K562 (cell line): ENCODE measurements around the gene HNRNPM. TPM values are rescaled to one million over a fixed set of nuclear protein-coding genes. Genes with fewer than 3 reads are reported as not detected.

Experiments used
- FOS ChIP-seq: IDR thresholded peaks from 3 replicates; pipeline ENCODE4 v1.6.1; 2011; ENCODE audit not compliant: insufficient read length; ENCODE audit errors: extremely low read depth
- HNRNPK ChIP-seq: fragments of 200-400 bp; formaldehyde crosslinking; IDR thresholded peaks from one replicate; pipeline ENCODE4 v1.6.1; 2018; ENCODE audit warnings: mild to moderate bottlenecking, low read depth, low read length; ENCODE audit not compliant: poor library complexity, severe bottlenecking
- KAT8 ChIP-seq: fragments of 450-650 bp; IDR thresholded peaks from 2 replicates; pipeline ENCODE4 v1.6.1; 2016; ENCODE audit warnings: low read depth, mild to moderate bottlenecking
- NFATC3 ChIP-seq: fragments of 450-650 bp; IDR thresholded peaks from 2 replicates; pipeline ENCODE4 v1.6.1; 2017; ENCODE audit warnings: mild to moderate bottlenecking
- YBX1 ChIP-seq: fragments of 450-650 bp; IDR thresholded peaks from 2 replicates; pipeline ENCODE4 v1.7.1; 2016; ENCODE audit warnings: mild to moderate bottlenecking
- polyA plus RNA-seq, 8 experiments: library from polyadenylated mRNA; depleted of rRNA in 4 of 8; stranded (reverse) in 5 of 8; unstranded in 3 of 8; fragments of >200 nt; fragmentation: Nextera tagmentation in 2 of 8; fragmentation: Illumina TruSeq in 1 of 8; extraction: Ambion mirVana in 2 of 8; extraction: Trizol in 1 of 8; gene quantifications; 2 replicates each; pipeline versions ENCODE4 v1.2.1 to v1.2.3, GENCODE V29; 2011 to 2014; ENCODE audit warnings: inconsistent platforms in 1 of 8, missing spikeins in 1 of 8
- total RNA-seq, 7 experiments: library from RNA; depleted of rRNA in 6 of 7; stranded (reverse); fragments of >200 nt in 6 of 7; fragmentation: Illumina TruSeq in 2 of 7; extraction: Trizol in 2 of 7; gene quantifications; 2 replicates each; pipeline versions ENCODE4 v1.2.1 to v1.2.3, GENCODE V29; 2011 to 2021; ENCODE audit warnings: low replicate concordance in 1 of 7
- TF ChIP-seq, protein P1 (sequence below): IDR thresholded peaks from 2 replicates; pipeline ENCODE4 v1.6.1; 2011; ENCODE audit warnings: borderline replicate concordance, low read depth, mild to moderate bottlenecking, moderate library complexity, low read length; ENCODE audit not compliant: insufficient read depth, poor library complexity, severe bottlenecking
- TF ChIP-seq, protein P2 (sequence below): fragments of 200-600 bp; sonication (generic); IDR thresholded peaks from one replicate; pipeline ENCODE4 v1.6.1; 2012; ENCODE audit warnings: mild to moderate bottlenecking, low read depth, low read length, inconsistent platforms
- TF ChIP-seq, protein P3 (sequence below): sonication (generic); formaldehyde crosslinking; IDR thresholded peaks from 2 replicates; pipeline ENCODE4 v1.8.1; 2023; ENCODE audit warnings: mild to moderate bottlenecking, missing genetic modification reagents
- TF ChIP-seq, protein P4 (sequence below): fragments of 250-450 bp; sonication (Bioruptor Pico); IDR thresholded peaks from 2 replicates; pipeline ENCODE4 v1.4.0; 2020; ENCODE audit warnings: mild to moderate bottlenecking

The HNRNPM gene
- total and polyA plus RNA-seq, 9 of the 15 experiments (the other 6 are each of a cell fraction or from before 2014, with no cell fraction given), result 11.1 to 340 (median 195) TPM

DNA sequence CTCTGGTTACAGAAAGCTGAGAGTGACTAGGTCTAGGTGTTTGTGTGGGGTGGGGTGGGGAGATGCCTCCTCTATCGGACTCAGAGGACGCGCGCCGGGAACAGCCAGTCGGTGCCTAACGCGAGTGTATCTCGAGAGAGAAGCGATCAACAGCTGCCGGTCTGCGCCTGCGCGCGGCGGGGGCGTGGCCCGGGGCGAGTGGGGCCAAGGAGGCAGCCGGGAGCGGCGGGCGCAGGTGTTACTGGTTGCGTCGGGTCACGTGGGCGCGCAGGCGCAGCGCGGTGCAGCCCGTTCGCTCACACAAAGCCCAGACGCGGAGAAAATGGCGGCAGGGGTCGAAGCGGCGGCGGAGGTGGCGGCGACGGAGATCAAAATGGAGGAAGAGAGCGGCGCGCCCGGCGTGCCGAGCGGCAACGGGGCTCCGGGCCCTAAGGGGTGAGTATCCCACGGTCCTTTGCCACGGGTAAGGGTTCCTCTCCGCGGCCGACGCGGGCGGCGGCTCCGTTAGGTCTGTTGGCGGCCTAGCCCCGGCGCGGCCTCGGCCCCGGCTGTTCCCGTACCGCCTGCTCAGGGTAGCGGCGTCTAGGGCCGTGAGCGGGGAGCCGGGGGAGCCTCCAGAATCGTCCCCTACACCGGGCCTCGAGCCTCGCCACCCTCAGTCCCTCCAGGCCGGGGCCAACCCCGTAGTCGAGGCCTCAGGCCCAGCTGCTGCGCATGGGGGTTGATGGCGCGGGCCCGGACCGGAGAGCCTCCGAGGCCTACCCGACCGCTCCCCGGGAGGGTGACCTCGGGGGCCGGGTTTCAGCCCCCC lies at the start of gene HNRNPM (continued):
- TF ChIP-seq, protein P1, sequence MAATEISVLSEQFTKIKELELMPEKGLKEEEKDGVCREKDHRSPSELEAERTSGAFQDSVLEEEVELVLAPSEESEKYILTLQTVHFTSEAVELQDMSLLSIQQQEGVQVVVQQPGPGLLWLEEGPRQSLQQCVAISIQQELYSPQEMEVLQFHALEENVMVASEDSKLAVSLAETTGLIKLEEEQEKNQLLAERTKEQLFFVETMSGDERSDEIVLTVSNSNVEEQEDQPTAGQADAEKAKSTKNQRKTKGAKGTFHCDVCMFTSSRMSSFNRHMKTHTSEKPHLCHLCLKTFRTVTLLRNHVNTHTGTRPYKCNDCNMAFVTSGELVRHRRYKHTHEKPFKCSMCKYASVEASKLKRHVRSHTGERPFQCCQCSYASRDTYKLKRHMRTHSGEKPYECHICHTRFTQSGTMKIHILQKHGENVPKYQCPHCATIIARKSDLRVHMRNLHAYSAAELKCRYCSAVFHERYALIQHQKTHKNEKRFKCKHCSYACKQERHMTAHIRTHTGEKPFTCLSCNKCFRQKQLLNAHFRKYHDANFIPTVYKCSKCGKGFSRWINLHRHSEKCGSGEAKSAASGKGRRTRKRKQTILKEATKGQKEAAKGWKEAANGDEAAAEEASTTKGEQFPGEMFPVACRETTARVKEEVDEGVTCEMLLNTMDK, result no peak
- TF ChIP-seq NFATC3 (no peak), FOS (peak; percentile 60), HNRNPK (no peak), YBX1 (no peak), KAT8 (peak; percentile 56; the same call in 1 of the 2 replicates)
- TF ChIP-seq, protein P2, sequence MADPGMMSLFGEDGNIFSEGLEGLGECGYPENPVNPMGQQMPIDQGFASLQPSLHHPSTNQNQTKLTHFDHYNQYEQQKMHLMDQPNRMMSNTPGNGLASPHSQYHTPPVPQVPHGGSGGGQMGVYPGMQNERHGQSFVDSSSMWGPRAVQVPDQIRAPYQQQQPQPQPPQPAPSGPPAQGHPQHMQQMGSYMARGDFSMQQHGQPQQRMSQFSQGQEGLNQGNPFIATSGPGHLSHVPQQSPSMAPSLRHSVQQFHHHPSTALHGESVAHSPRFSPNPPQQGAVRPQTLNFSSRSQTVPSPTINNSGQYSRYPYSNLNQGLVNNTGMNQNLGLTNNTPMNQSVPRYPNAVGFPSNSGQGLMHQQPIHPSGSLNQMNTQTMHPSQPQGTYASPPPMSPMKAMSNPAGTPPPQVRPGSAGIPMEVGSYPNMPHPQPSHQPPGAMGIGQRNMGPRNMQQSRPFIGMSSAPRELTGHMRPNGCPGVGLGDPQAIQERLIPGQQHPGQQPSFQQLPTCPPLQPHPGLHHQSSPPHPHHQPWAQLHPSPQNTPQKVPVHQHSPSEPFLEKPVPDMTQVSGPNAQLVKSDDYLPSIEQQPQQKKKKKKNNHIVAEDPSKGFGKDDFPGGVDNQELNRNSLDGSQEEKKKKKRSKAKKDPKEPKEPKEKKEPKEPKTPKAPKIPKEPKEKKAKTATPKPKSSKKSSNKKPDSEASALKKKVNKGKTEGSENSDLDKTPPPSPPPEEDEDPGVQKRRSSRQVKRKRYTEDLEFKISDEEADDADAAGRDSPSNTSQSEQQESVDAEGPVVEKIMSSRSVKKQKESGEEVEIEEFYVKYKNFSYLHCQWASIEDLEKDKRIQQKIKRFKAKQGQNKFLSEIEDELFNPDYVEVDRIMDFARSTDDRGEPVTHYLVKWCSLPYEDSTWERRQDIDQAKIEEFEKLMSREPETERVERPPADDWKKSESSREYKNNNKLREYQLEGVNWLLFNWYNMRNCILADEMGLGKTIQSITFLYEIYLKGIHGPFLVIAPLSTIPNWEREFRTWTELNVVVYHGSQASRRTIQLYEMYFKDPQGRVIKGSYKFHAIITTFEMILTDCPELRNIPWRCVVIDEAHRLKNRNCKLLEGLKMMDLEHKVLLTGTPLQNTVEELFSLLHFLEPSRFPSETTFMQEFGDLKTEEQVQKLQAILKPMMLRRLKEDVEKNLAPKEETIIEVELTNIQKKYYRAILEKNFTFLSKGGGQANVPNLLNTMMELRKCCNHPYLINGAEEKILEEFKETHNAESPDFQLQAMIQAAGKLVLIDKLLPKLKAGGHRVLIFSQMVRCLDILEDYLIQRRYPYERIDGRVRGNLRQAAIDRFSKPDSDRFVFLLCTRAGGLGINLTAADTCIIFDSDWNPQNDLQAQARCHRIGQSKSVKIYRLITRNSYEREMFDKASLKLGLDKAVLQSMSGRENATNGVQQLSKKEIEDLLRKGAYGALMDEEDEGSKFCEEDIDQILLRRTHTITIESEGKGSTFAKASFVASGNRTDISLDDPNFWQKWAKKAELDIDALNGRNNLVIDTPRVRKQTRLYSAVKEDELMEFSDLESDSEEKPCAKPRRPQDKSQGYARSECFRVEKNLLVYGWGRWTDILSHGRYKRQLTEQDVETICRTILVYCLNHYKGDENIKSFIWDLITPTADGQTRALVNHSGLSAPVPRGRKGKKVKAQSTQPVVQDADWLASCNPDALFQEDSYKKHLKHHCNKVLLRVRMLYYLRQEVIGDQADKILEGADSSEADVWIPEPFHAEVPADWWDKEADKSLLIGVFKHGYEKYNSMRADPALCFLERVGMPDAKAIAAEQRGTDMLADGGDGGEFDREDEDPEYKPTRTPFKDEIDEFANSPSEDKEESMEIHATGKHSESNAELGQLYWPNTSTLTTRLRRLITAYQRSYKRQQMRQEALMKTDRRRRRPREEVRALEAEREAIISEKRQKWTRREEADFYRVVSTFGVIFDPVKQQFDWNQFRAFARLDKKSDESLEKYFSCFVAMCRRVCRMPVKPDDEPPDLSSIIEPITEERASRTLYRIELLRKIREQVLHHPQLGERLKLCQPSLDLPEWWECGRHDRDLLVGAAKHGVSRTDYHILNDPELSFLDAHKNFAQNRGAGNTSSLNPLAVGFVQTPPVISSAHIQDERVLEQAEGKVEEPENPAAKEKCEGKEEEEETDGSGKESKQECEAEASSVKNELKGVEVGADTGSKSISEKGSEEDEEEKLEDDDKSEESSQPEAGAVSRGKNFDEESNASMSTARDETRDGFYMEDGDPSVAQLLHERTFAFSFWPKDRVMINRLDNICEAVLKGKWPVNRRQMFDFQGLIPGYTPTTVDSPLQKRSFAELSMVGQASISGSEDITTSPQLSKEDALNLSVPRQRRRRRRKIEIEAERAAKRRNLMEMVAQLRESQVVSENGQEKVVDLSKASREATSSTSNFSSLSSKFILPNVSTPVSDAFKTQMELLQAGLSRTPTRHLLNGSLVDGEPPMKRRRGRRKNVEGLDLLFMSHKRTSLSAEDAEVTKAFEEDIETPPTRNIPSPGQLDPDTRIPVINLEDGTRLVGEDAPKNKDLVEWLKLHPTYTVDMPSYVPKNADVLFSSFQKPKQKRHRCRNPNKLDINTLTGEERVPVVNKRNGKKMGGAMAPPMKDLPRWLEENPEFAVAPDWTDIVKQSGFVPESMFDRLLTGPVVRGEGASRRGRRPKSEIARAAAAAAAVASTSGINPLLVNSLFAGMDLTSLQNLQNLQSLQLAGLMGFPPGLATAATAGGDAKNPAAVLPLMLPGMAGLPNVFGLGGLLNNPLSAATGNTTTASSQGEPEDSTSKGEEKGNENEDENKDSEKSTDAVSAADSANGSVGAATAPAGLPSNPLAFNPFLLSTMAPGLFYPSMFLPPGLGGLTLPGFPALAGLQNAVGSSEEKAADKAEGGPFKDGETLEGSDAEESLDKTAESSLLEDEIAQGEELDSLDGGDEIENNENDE, result no peak
- TF ChIP-seq, protein P3, sequence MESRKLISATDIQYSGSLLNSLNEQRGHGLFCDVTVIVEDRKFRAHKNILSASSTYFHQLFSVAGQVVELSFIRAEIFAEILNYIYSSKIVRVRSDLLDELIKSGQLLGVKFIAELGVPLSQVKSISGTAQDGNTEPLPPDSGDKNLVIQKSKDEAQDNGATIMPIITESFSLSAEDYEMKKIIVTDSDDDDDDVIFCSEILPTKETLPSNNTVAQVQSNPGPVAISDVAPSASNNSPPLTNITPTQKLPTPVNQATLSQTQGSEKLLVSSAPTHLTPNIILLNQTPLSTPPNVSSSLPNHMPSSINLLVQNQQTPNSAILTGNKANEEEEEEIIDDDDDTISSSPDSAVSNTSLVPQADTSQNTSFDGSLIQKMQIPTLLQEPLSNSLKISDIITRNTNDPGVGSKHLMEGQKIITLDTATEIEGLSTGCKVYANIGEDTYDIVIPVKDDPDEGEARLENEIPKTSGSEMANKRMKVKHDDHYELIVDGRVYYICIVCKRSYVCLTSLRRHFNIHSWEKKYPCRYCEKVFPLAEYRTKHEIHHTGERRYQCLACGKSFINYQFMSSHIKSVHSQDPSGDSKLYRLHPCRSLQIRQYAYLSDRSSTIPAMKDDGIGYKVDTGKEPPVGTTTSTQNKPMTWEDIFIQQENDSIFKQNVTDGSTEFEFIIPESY (CRISPR knock-in tag), result no peak
- TF ChIP-seq, protein P4, sequence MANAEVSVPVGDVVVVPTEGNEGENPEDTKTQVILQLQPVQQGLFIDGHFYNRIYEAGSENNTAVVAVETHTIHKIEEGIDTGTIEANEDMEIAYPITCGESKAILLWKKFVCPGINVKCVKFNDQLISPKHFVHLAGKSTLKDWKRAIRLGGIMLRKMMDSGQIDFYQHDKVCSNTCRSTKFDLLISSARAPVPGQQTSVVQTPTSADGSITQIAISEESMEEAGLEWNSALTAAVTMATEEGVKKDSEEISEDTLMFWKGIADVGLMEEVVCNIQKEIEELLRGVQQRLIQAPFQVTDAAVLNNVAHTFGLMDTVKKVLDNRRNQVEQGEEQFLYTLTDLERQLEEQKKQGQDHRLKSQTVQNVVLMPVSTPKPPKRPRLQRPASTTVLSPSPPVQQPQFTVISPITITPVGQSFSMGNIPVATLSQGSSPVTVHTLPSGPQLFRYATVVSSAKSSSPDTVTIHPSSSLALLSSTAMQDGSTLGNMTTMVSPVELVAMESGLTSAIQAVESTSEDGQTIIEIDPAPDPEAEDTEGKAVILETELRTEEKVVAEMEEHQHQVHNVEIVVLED (CRISPR knock-in tag), result peak; percentile 76
